Peyer's patch (tissue), 4 donors: Measurements from ENCODE around the gene MAST2.

Experiments used
- POLR2A ChIP-seq, 2 donors: fragments of 450-650 bp; IDR thresholded peaks; one replicate each; pipeline ENCODE4 v1.5.1; 2017; ENCODE audit warnings: antibody characterized with exemption in 2 of 2, mild to moderate bottlenecking in 2 of 2, moderate library complexity in 2 of 2
- TF ChIP-seq, protein P1 (sequence below), 6 experiments: fragments of 450-650 bp in 4 of 6; fragments of 200-600 bp in 2 of 6; sonication (generic) in 1 of 6; IDR thresholded peaks; one replicate each; pipeline ENCODE4 v1.5.1; 2017 to 2019; ENCODE audit warnings: antibody characterized with exemption in 6 of 6, mild to moderate bottlenecking in 3 of 6, moderate library complexity in 1 of 6

DNA sequence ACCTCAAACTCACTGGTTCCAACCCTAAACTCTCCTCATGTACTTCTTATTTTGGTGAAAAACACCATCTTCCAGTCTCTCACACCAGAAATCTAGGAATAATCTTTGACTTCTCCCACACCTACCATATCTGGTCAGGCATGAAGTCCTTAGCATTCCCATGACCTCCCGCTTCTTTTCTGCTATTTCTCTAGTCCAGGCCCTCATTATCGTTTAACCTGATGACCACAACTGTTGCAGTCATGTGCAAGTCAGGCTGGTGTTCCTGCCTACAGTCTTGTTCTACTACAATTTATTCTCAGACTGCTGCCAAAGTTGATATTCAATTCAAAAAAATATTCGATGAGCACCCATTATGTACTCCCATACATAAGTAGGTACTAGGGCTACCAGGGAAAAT lies 257.7 kb downstream of the MAST2 start:
- TF ChIP-seq POLR2A (IDR thresholded peaks at IDR 0.05): no peak
- TF ChIP-seq, protein P1, sequence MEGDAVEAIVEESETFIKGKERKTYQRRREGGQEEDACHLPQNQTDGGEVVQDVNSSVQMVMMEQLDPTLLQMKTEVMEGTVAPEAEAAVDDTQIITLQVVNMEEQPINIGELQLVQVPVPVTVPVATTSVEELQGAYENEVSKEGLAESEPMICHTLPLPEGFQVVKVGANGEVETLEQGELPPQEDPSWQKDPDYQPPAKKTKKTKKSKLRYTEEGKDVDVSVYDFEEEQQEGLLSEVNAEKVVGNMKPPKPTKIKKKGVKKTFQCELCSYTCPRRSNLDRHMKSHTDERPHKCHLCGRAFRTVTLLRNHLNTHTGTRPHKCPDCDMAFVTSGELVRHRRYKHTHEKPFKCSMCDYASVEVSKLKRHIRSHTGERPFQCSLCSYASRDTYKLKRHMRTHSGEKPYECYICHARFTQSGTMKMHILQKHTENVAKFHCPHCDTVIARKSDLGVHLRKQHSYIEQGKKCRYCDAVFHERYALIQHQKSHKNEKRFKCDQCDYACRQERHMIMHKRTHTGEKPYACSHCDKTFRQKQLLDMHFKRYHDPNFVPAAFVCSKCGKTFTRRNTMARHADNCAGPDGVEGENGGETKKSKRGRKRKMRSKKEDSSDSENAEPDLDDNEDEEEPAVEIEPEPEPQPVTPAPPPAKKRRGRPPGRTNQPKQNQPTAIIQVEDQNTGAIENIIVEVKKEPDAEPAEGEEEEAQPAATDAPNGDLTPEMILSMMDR (IDR thresholded peaks at IDR 0.05): no peak
